Measurements from ENCODE around the gene KRT6B. TPM values are rescaled to one million over a fixed set of nuclear protein-coding genes. Genes with fewer than 3 reads are reported as not detected.
A peak's percentile ranks its signal among the peaks of the same experiment; 100 is the strongest.
"Not testable (repeated sequence)": the region's sequence is repeated elsewhere in the genome, so short reads cannot be mapped to it uniquely, and the experiment has no call there.

KRT6B gene
- polyA plus RNA-seq (2013, experiment 1 of 2; ENCODE audit: insufficient read length) = not detected
- polyA plus RNA-seq (2013, experiment 2 of 2; ENCODE audit: insufficient read length) = not detected

DNA sequence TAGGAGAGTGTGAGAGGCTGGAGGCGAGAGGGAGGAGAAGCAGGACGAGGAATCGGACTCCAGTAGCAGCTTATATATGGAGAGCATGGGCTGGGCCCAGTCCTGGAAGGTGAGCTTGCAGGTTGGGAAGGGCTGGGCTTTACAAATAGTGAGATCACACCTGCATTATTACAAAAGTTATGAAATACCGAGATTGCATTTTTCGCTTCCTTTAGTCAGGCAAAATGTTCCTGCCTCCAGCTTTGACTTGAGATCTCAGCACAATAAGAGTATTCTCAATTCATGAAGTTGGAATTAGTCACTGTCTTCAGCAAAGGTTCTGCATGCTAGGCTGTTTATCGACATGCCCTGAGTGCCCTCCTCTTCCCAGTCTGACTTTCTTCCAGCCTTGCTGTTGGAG lies at the start of gene KRT6B:
TSS of gene KRT6B (minus strand) at position 46 of the 400 bp plus-strand sequence. CDS start 68 bp downstream, outside the sequence.
- DNase-seq = no peak

DNA sequence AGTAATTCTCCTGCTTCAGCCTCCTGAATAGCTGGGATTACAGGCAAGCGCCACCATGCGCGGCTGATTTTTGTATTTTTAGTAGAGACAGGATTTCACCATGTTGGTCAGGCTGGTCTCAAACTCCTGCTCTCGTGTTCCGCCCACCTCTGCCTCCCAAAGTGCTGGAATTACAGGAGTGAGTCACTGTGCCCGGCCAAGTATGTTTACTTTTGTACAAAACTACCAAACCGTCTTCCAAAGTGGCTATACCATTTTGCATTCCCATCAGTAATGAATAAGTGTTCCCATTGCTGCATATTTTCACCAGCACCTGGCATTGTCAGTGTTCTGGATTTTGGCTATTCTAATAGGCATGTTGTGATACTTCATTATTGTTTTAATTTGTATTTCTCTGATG lies 49.5 kb upstream of the KRT6B start:
- no peak for DNase-seq

DNA sequence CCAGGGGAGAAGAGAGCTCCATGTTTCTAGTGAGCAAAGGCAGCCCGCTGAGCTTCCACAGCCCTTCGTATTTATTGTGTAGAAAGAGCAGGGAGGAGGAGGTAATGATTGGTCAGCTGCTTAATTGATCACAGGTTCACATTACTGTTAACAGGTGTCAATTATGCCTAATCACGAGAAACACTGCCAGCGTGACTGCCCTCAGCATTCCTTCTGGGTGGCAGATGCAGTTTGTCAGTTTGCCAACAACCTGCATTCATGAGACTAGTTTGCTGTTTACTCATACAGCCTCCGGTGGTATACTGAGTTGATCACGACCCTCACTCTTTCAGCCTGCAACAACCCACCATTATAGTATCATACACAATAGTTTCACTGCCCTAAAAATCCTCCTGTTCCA lies 48.6 kb upstream of the KRT6B start:
- DNase-seq = not testable (repeated sequence)

DNA sequence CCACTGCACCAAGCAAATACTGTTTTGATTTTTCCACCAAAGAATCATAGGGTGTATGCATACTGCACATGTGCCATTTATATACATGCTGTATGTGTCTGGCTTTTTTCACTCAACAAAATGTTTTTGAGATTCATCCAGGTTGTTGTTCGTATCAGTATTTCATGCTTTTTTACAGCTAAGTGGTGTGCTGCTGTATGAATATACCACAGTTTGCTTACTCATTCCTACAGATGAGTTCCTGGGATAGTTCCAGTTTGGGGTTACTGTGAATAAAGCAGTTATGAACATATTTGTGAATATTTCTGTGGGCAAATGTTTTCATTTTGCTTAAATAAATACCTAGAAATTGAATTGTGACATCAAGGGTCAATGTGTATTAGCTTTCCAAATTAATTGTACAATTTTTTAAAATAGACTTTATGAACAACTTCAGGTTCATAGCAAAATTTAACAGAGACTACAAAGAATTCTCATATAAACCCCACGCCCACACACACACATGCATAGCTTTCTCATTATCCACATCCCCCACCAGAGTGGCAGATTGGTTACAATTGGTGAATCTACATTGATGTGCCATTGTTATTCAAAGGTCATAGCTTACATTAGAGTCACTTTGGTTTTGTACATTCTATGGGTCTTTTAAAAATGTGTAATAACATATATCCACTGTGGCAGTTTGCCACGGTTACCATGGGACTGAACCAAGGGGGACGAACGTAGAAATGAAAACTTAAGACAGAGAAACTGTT lies 48.0 kb upstream of the KRT6B start:
- DNase-seq = peak; percentile 78

DNA sequence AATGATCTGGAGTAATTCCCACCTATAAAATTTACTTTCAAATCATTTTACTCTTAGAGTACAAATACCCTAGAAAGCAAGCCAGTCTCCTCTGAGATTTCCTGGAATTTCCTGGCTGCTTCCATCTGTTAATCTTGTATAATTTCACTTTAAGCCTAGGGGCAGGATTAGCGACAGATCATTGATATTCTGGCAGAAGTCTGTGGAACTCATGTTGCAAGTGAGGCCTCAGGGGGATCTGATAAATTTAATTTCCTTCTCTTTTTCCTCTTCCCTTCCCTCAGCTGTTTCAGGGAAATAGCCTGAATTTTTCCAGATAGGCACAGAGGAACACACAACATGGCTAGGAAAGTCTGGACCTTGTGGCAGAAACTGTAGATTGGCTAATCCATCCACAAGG lies 47.0 kb upstream of the KRT6B start:
- DNase-seq = no peak

DNA sequence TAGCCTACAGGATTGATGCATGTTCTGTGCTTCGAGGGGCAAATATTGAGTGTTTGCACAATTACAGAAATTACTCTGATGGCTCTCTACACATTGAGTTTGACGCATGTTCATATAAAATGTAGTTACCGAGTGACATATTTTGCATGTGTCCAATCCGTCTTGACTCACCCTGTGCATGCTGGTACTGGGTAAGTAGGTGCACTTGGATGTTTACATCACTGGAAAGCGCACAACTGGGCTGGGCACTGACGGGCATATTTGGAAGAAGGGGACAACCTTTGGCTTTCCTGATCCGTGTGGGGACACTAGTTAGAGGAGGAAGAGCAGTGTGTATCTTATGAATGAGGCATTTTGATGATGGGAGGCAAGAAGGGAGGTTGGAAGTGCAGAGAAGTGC lies 46.0 kb upstream of the KRT6B start:
- no peak for DNase-seq

DNA sequence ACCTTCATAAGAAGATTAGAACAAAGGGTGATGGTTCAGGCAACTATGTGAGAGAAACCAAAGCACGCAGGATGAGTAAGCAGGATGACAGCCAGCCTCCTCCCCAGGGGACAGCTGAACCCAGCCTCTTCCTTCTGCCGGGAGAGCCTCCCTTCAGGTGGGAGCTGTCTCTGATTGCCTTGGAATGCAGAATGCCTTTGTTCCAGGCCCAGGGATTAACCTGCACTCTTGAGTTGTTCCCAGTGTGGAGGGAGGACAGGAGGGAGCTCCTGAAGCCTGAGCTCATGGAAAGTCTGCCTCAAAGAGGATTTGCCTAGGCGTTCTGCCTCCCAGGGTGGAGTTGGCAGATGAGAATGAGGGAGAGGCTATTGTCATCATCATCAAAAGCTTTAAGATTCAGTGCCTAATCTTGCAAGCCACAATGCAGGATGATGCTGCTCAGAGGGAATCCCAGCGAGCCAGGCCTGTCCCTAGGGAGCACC lies 44.7 kb upstream of the KRT6B start:
- DNase-seq = peak; percentile 88

DNA sequence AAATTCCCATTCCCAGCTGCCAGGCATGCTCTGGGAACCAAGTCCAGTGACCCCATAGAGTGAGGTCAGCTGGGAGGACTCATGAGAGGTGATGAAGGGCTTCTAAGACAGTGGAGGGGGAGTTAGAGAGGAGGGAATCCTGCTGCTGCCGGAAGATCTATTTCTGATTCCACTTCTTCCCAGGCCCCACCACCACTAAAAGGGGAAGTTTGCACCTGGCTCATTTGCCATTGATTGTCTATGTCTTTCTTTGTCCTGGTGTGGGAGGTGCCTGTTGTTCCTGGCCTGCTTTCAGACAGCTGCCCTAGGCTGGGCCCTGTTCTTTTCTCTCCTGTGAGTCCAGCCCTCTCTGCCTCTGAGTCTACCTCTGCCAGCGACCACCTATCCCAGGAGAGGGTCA lies 44.1 kb upstream of the KRT6B start:
- DNase-seq = no peak

DNA sequence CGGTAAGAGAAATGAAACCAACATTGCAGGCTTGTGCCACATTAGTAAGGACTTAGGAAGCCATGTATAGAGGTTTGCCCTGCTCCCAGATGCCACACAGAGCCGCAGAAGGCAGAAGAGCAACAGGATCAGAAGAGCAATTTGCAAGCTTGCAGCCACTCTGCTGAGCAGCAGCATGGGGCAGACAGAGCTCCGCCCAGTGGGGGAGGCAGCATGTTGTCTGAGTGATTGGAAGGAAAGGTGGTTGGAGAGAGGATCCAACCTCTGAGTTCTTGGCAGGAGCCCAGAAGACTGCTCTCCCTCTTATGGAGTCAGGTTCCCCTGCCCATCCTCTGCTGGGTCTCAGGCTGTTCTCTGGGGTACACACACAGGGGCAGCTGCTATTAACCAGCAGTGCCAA lies 43.4 kb upstream of the KRT6B start:
- peak; percentile 27 for DNase-seq

DNA sequence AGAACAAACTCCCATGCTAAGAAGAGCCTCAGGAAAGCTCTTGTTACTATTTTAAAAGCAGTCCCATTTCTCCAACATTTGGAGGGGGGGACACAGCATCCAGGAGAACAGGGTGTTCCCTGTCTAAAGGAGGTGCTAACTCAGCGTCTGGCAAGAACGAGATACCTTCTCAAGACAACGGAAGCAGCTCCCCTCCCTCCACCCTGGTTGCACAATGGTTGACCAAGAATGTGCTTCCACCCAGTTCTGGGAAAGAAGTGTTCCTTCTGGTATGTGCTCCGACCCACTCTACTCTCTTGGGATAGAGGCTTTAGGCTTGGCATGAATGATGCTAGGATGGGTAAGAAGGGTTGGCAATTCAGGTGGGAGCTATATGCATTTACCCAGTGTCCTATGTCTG lies 42.6 kb upstream of the KRT6B start:
- DNase-seq = peak; percentile 73

DNA sequence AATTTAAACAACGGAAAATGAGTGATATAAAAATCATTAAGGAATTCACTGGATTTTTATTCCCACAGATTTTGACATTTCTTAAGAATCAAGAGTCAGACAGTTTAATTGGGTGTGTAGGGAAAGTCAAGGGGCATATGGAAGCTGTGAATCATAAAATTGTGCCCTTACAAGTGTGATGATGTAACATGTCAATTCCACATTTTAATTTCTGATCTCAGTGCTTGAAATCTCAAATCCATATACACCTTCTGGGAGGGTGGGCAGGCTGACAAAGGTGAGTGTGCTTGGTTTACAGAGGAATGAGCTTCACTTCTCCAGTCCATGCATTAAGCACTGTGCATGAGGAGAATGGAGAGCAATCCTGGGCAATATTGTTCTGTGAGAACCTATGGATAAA lies 42.2 kb upstream of the KRT6B start:
- DNase-seq = no peak

DNA sequence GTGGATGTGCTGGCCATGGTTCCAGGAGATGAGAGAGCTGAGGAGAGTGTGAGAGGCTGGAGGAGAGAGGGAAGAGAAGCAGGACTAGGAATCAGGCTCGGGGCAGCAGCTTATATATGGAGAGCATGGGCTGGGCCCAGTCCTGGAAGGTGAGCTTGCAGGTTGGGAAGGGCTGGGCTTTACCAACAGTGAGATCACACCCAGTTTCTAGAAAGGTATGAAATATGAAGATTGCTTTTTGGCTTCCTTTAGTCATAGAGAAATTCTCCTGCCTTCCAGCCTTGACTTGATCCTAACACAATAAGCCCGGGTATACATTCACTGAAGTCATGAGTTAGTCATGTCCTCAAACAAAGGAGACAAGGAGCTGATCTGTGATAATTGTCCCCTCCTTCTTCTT lies 41.2 kb upstream of the KRT6B start, which contains the start of gene KRT6A:
TSS of gene KRT6A (minus strand) at position 86 of the 400 bp plus-strand sequence. CDS start at position 17, 69 bp downstream.
- no peak for DNase-seq

DNA sequence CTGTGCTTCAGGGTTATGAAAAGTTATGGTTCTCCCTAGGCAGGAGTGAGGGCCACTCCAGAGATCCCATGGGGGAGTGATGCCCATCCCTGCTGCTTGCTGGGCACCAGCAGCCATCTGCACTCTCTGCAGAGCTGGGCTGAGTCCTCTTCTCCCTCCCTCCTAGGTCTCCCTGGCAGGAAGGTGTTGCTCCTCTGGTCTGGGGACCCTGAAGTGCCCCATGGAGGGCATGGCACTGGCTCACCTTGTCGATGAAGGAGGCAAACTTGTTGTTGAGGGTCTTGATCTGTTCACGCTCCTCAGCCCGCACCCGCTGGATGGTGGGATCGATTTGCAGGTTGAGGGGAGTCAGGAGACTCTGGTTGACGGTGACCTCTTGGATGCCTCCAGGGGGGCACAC lies 40.5 kb upstream of the KRT6B start:
- not testable (repeated sequence) for DNase-seq

DNA sequence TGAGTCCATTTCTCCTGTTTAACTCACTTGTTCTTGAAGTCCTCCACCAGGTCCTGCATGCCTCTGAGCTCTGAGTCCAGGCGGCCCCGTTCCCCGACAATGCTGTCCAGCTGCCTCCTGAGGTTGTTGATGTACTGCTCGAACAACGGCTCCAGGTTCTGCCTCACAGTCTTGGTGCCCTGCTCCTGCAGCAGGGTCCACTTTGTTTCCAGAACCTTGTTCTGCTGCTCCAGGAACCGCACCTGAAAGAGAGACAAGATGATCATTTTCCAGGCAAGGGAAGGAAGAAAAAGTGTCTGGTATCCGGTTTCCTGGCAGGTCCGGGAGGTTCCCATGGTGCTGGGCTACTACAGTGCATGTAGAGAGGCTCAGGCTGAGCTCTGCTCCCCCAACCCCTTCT lies 39.5 kb upstream of the KRT6B start:
- DNase-seq = not testable (repeated sequence)

DNA sequence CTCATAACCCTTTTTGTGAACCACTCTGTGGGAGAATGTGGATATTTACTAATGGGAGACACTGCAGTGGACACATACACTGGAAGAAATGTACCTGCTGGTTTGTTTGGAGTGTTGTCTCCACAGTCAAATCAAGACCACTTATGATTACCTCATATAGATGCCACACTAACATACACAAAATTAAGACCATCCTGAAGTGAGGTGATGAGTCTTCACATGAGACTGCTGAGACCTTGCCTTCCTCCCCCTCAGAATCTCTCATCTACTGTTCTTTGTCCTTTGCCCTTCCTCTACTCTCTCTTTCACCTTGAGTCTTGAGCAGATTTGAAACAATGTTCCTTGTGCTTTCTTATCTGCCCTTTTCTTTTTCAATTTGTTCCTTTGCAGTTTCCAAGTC lies 36.8 kb upstream of the KRT6B start:
- DNase-seq = no peak

DNA sequence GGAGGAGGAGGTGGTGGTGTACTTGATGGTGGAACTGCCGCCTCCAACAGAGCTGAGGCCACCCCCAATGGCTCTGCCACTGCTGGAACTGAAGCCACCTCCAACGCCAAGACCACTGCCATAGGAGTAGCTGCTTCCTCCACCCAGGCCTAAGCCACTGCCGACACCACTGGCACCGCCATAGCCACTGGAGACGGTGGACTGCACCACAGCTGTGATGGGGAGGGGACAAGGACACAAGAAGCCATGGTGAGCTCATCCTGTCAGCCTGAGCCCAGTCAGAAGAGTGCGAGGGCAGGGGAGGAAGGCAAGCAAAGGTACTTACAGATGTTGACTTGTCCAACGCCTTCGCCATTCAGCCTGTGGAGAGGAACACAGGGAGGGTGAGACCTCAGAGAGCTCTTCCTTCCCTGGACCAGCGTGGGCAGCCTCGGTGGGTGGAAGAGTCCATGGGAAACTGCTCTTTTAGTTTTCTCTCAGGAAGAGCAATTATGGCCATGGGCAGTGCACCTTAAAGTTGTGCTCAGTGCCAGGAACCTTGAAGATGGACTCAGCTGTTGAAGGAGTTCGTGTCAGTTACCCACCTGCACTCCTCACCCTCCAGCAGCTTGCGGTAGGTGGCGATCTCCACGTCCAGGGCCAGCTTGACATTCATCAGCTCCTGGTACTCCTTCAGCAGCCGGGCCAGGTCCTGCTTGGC lies 35.9 kb upstream of the KRT6B start:
- not testable (repeated sequence) for DNase-seq

DNA sequence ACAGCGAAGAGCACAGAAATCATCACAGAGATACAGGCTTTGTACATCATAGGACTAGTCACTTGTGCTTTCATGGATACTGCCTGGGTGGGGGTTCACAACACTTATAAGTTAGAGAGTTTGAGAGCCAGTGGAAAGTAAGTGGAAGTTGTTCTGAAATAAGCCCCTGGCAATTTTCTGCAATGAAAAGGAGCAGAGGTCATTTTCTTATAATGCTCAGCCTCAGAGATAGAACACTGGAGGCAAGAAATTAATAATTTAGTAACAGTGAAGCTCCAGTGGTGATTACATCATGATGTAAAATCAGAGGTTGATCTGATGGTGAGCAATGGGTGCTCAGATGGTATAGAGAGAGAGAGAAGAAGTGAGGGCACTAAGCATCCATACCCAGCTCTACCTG lies 35.3 kb upstream of the KRT6B start:
- DNase-seq = no peak

DNA sequence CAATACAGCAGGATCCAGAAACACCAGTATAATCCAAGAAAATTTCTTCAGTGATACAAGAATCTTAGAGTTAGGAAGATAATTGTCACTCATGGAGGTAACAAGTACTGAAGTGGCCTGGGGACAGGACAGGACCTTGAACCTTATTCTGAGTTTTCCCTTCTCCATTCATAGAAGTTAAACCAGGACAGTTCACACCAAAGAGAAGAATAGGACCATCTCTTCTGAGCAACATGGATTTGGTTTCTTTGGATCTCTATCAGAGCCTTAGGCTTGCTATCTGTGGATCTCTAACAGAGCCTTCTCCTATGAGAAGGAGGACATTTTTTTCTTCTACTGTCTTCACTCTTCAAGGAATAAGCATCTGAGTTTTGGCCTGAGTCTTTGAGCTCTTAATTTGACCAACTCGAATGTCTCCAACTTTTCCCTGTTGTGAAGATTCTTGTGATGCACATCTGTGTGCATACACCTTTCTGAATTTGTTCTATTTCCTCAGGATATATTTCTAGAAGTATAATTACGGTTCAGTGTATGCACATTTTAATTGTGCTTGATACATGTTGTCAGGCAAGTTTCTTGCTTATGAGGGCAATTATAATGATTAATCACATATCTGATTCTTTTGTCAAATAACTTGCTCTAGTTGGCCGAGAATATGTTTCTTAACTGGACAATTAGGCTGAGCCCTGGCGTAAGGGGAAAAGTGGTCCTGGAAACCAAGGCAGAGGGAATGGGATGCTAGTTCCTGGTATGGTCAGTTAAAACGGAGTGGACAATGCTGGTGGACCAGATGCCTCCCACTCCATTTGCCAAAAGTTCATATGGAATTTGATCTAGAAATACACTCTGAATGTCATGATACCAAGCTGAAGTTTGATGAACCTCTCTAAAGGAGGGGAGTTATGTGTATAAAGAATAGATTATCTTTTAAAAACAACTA lies 34.5 kb upstream of the KRT6B start:
- no peak for DNase-seq

DNA sequence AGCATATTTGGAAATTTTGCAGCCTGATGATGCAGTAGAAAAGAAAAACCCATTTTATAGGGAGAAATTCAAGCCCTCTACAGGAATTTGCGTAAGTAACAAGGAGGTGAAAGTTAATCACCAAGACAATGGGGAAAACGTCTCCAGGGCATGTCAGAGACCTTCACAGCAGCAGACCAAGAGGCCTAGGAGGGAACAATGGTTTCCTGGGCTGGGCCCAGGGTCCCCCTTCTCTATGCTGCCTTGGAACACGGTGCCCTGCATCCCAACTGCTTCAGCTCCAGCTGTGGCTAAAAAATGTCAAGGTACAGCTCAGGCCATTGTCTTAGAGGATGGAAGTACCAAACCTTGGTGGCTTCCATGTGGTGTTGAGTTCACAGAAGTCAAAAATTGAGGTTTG lies 28.1 kb upstream of the KRT6B start:
- DNase-seq = no peak

DNA sequence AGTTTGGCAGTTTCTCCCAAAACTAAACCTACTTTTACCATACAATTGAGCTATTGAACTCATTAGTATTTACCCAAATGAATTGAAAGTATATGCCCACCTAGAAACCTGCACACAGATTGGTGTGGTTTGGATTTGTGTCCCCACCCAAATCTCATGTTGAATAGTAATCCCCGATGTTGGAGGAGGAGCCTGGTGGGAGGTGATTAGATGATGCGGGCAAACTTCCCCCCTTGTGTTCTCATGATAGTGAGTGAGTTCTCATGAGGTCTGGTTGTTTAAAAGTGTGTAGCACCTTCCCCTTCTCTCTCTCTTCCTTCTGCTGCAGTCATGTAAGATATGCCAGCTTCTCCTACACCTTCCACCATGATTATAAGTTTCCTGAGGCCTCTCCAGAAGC lies 25.7 kb upstream of the KRT6B start:
- no peak for DNase-seq

DNA sequence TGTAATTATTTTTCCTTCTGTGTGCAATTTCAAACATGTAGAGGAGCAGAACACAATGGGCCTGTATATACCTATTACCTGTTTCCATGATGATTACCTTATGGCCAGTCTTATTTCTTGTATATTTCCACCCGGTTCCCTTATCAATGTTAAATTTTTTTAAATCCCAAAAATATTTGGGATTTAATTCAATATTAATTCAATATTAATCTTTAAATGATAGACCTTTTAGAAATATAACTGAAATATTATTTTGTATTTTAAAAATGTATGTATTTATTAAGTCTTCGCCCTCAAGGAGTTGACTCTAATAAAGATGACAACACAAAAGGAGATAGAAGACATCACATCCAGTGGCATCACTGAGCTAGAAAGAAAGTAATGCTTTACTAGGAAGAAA lies 22.3 kb upstream of the KRT6B start:
- DNase-seq = no peak

DNA sequence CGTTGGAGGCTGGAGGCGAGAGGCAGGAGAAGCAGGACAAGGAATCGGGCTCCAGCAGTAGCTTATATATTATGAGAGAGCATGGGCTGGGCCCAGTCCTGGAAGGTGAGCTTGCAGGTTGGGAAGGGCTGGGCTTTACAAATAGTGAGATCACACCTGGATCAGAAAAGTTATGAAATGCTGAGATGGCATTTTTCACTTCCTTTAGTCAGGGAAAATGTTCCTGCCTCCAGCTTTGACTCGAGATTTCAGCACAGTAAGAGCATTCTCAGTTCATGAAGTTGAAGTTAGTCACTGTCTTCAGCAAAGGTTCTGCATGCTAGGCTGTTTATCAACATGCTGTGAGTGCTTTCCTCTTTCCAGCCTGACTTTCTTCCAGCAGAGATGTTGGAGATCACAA lies 21.8 kb upstream of the KRT6B start, which contains the start of gene KRT6C:
TSS of gene KRT6C (minus strand) at position 38 of the 400 bp plus-strand sequence. CDS start 68 bp downstream, outside the sequence.
- DNase-seq = no peak
